Endothelial cell of umbilical vein (primary cell): ENCODE data around the gene CEMIP. TPM values are rescaled to one million over a fixed set of nuclear protein-coding genes. Genes with fewer than 3 reads are reported as not detected.

Experiments
- BruUV-seq: library from RNA; stranded (reverse); fragments of 400-500 nt; replicated peaks from 2 replicates; lab custom pipeline; 2021; lab: Mats Ljungman, UMichigan
- CTCF ChIA-PET: fragments of 300-600, 350-600 bp; sonication (Branson Sonifier 250); formaldehyde crosslinking; loops from one replicate; lab custom pipeline; 2021; ENCODE audit warnings: antibody characterized with exemption, inconsistent platforms; lab: Charles Lee
- POLR2A ChIA-PET: fragments of 300-600, 350-600 bp; sonication (Branson Sonifier 250); formaldehyde crosslinking; loops from one replicate; lab custom pipeline; 2021; ENCODE audit warnings: antibody characterized with exemption, inconsistent platforms; lab: Charles Lee
- DNase-seq: peaks from one replicate; pipeline ENCODE4 v3.0.0-alpha.2; 2011; ENCODE audit warnings: low read depth, low spot score
- FAIRE-seq: peaks from 2 replicates; lab custom pipeline; 2011; peaks lifted over from hg19 to GRCh38; lab: Jason Lieb, UNC
- H2AFZ ChIP-seq: 2 replicates; pipeline ENCODE4 v1.6.0; 2012; ENCODE audit warnings: low read depth, low read length, control low read depth, inconsistent platforms
- H3K27ac ChIP-seq: 2 replicates; pipeline ENCODE4 v1.5.1; 2011; ENCODE audit warnings: low read depth, mild to moderate bottlenecking, control low read depth, low read length, moderate library complexity; ENCODE audit not compliant: insufficient read depth
- H3K27me3 ChIP-seq, 2 experiments: 2 replicates each; pipeline versions ENCODE4 v1.6.0 to v1.6.1; 2011; ENCODE audit warnings: low read length in 2 of 2, mixed read lengths in 1 of 2; ENCODE audit not compliant: control insufficient read depth in 2 of 2, insufficient read depth in 2 of 2
- H3K36me3 ChIP-seq, 2 experiments: 2 replicates in 1 of 2; 3 replicates in 1 of 2; pipeline ENCODE4 v1.5.1; 2011; ENCODE audit warnings: low read length in 2 of 2, mild to moderate bottlenecking in 1 of 2, moderate library complexity in 1 of 2; ENCODE audit not compliant: control insufficient read depth in 2 of 2, insufficient read depth in 2 of 2; ENCODE audit errors: extremely low read depth in 1 of 2
- H3K4me1 ChIP-seq: 3 replicates; pipeline ENCODE4 v1.5.1; 2011; ENCODE audit warnings: mild to moderate bottlenecking, low read length; ENCODE audit not compliant: control insufficient read depth, insufficient read depth; ENCODE audit errors: extremely low read depth
- H3K4me2 ChIP-seq: 2 replicates; pipeline ENCODE4 v1.6.1; 2011; ENCODE audit warnings: low read length, control low read depth, mixed read lengths; ENCODE audit not compliant: insufficient read depth
- H3K4me3 ChIP-seq, 3 experiments: fragments of 200-600 bp in 1 of 3; sonication (generic), shearing (Covaris generic) in 1 of 3; replicated peaks in 1 of 3; 2 replicates each; pipeline ENCODE4 v1.5.1; 2011 to 2016; ENCODE audit warnings: control low read depth in 3 of 3, low read length in 3 of 3, mild to moderate bottlenecking in 2 of 3, inconsistent platforms in 1 of 3, low read depth in 1 of 3, moderate library complexity in 1 of 3; ENCODE audit not compliant: insufficient read depth in 1 of 3
- H3K79me2 ChIP-seq: 2 replicates; pipeline ENCODE4 v1.6.0; 2012; ENCODE audit warnings: low read length, inconsistent platforms; ENCODE audit not compliant: control insufficient read depth, insufficient read depth
- H3K9ac ChIP-seq: replicated peaks from 2 replicates; pipeline ENCODE3; 2011; ENCODE audit warnings: low read length, control low read depth; ENCODE audit not compliant: insufficient read depth; ENCODE audit errors: extremely low read depth
- H3K9me1 ChIP-seq: replicated peaks from 3 replicates; pipeline ENCODE4 v1.6.0; 2011; ENCODE audit warnings: mild to moderate bottlenecking, low read length; ENCODE audit not compliant: control insufficient read depth, insufficient read depth; ENCODE audit errors: extremely low read depth
- H3K9me3 ChIP-seq: replicated peaks from 2 replicates; pipeline ENCODE4 v1.5.1; 2012; ENCODE audit warnings: low read length, inconsistent platforms; ENCODE audit not compliant: control insufficient read depth, insufficient read depth
- H4K20me1 ChIP-seq: replicated peaks from 2 replicates; pipeline ENCODE3; 2011; ENCODE audit warnings: mild to moderate bottlenecking, low read length; ENCODE audit not compliant: control insufficient read depth, insufficient read depth; ENCODE audit errors: extremely low read depth
- EZH2 ChIP-seq: IDR thresholded peaks from 2 replicates; pipeline ENCODE4 v1.6.1; 2012; ENCODE audit warnings: borderline replicate concordance, low read depth, mild to moderate bottlenecking, moderate library complexity, low read length, inconsistent platforms; ENCODE audit not compliant: severe bottlenecking
- FOS ChIP-seq: IDR thresholded peaks from 2 replicates; pipeline ENCODE4 v1.6.1; 2011; ENCODE audit warnings: mild to moderate bottlenecking, low read length, moderate library complexity, borderline replicate concordance; ENCODE audit not compliant: insufficient read depth
- GATA2 ChIP-seq: IDR thresholded peaks from 2 replicates; pipeline ENCODE4 v1.7.0; 2011; ENCODE audit warnings: low read depth, mild to moderate bottlenecking, moderate library complexity, mixed read lengths, low read length; ENCODE audit not compliant: insufficient read length, insufficient read depth
- JUN ChIP-seq: IDR thresholded peaks from 2 replicates; pipeline ENCODE4 v1.6.1; 2011; ENCODE audit warnings: borderline replicate concordance, low read depth; ENCODE audit not compliant: insufficient read length, insufficient read depth
- MAX ChIP-seq: IDR thresholded peaks from 2 replicates; pipeline ENCODE4 v1.6.1; 2011; ENCODE audit not compliant: insufficient read depth, insufficient read length
- MYC ChIP-seq: IDR thresholded peaks from one replicate; pipeline ENCODE4 v1.6.1; 2011; ENCODE audit warnings: mild to moderate bottlenecking, low read depth, low read length
- POLR2A ChIP-seq: IDR thresholded peaks from 2 replicates; pipeline ENCODE4 v1.6.1; 2012; ENCODE audit warnings: low read depth, mild to moderate bottlenecking, control low read depth, low read length
- POLR2AphosphoS5 ChIP-seq: IDR thresholded peaks from 2 replicates; pipeline ENCODE4 v1.6.1; 2012; ENCODE audit warnings: low read depth, mild to moderate bottlenecking, control low read depth, low read length, moderate library complexity; ENCODE audit not compliant: insufficient read depth
- dilution Hi-C: fragments of 300-500 bp; cut with MboI; formaldehyde crosslinking; loops from one replicate; pipeline ENCODE4 v1.15.0; 2019; ENCODE audit warnings: low sequenced_read_pairs; ENCODE audit not compliant: extremely low pct_ligation_motif_present
- intact Hi-C: fragments of 100-400 bp; cut with micrococcal nuclease; formaldehyde crosslinking; loops from one replicate; pipeline ENCODE4 v1.10.0; 2022
- polyA plus RNA-seq, 4 experiments: library from polyadenylated mRNA; depleted of rRNA in 3 of 4; stranded (reverse) in 3 of 4; unstranded in 1 of 4; fragments of >200 nt; gene quantifications; 2 replicates each; pipeline versions ENCODE4 v1.2.1 to v1.2.3, GENCODE V29; 2011 to 2012; ENCODE audit warnings: missing spikeins in 1 of 4
- total RNA-seq: library from RNA; stranded (reverse); gene quantifications from 2 replicates; pipeline ENCODE4 v1.2.3, GENCODE V29; 2021
- TF ChIP-seq, protein P1 (sequence below), 2 donors: IDR thresholded peaks; 1 replicate in 1 of 2; 2 replicates in 1 of 2; pipeline ENCODE4 v1.5.1; 2011; ENCODE audit warnings: low read length in 2 of 2, mild to moderate bottlenecking in 2 of 2, moderate library complexity in 2 of 2, control low read depth in 1 of 2, inconsistent platforms in 1 of 2, low read depth in 1 of 2; ENCODE audit not compliant: insufficient read depth in 1 of 2; ENCODE audit errors: extremely low read depth in 1 of 2

The CEMIP gene
- total and polyA plus RNA-seq, 2 donors (not counting 3 experiments of a cell fraction or from before 2014, with no cell fraction given), result 0.01 TPM; not detected in 1

DNA sequence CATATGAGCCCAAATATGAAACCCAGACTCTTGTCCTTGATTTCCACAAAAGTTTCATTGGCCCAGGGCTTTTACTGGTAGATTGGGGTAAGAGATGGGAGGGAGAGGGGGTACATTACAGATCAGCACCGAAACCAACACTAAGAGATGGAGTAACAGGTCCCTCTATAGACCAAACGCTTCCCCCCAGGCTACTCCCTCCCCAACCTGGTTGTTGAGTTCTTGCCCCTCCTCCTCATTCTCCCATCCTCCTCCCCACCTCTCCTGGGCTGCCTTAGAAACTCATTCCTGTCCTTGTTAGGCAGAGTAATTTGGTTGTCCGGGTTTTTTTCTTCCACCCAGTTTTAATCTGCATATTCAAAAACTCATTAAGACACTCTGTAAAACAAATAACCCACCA is 136.3 kb downstream of the CEMIP start:
- TF ChIP-seq GATA2, result no peak
- no peak for TF ChIP-seq MAX
- no peak for TF ChIP-seq MYC
- TF ChIP-seq, protein P1, sequence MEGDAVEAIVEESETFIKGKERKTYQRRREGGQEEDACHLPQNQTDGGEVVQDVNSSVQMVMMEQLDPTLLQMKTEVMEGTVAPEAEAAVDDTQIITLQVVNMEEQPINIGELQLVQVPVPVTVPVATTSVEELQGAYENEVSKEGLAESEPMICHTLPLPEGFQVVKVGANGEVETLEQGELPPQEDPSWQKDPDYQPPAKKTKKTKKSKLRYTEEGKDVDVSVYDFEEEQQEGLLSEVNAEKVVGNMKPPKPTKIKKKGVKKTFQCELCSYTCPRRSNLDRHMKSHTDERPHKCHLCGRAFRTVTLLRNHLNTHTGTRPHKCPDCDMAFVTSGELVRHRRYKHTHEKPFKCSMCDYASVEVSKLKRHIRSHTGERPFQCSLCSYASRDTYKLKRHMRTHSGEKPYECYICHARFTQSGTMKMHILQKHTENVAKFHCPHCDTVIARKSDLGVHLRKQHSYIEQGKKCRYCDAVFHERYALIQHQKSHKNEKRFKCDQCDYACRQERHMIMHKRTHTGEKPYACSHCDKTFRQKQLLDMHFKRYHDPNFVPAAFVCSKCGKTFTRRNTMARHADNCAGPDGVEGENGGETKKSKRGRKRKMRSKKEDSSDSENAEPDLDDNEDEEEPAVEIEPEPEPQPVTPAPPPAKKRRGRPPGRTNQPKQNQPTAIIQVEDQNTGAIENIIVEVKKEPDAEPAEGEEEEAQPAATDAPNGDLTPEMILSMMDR (IDR thresholded peaks at IDR 0.05; ENCODE audit: extremely low read depth in 1 of 2, insufficient read depth in 1 of 2, low read depth in 1 of 2, low read length in 2 of 2), result no peak
- BruUV-seq, result no TSS peak
- ChIA-PET POLR2A (no interaction called here), CTCF (interaction anchor here (1.0 kb wide), 1 partner anchor 55 kb away, joined by 4 read pairs; no protein-coding TSS in a partner anchor)
- H3K4me3 ChIP-seq, result no peak overlapping the region
- H4K20me1 ChIP-seq, result no peaks in the 10 kb centered on the region
- H3K9me3 ChIP-seq, result no peaks in the 10 kb centered on the region
- H3K9ac ChIP-seq, result no peak overlapping the region
- no peak for FAIRE-seq
- DNase-seq, result no peak
- dilution Hi-C loops, result no loop called here
- H3K27me3 ChIP-seq, result no peaks in the 10 kb centered on the region
- H3K27ac ChIP-seq, result no peak overlapping the region
- H3K4me2 ChIP-seq, result no peak overlapping the region
- H3K79me2 ChIP-seq, result no peaks in the 10 kb centered on the region
- intact Hi-C loops, result no loop called here
- no peaks in the 10 kb centered on the region for H3K9me1 ChIP-seq
- no peak overlapping the region for H2AFZ ChIP-seq
- no peaks in the 10 kb centered on the region for H3K36me3 ChIP-seq
- no peaks in the 10 kb centered on the region for H3K4me1 ChIP-seq

- Histone ChIP-seq H3K27me3 (no peaks in the 10 kb centered on the region), H3K4me1 (no peaks in the 10 kb centered on the region), H3K4me3 (no peak overlapping the region), H3K79me2 (no peaks in the 10 kb centered on the region), H3K9me3 (no peaks in the 10 kb centered on the region), H3K27ac (no peak overlapping the region), H3K9me1 (no peaks in the 10 kb centered on the region), H3K36me3 (no peaks in the 10 kb centered on the region), H3K9ac (no peak overlapping the region), H3K4me2 (no peak overlapping the region), H2AFZ (no peak overlapping the region), H4K20me1 (no peaks in the 10 kb centered on the region)
- no TSS peak for BruUV-seq
- TF ChIP-seq FOS, result no peak
- TF ChIP-seq POLR2A, result no peak
- TF ChIP-seq MYC, result no peak
- TF ChIP-seq, protein P1 (IDR thresholded peaks at IDR 0.05; ENCODE audit: extremely low read depth in 1 of 2, insufficient read depth in 1 of 2, low read depth in 1 of 2, low read length in 2 of 2), result no peak
- TF ChIP-seq GATA2, result no peak
- TF ChIP-seq EZH2, result no peak
- no peak for TF ChIP-seq POLR2AphosphoS5
- no peak for TF ChIP-seq MAX
- TF ChIP-seq JUN, result no peak
- FAIRE-seq (no peak), DNase-seq (no peak)
- intact Hi-C loops (no loop called here), dilution Hi-C loops (no loop called here)
- POLR2A ChIA-PET, result no interaction called here
- CTCF ChIA-PET, result no interaction called here
Measured at GRCh38 chr15:80916056-80916455, 136.9 kb downstream of the CEMIP start.
